BE2C (cell line): ENCODE results near the gene PKIB.
"Not testable (repeated sequence)": the region's sequence is repeated elsewhere in the genome, so short reads cannot be mapped to it uniquely, and the experiment has no call there.

ENCODE experiments used
- DNase-seq: peaks from one replicate; pipeline ENCODE4 v3.0.0-alpha.2; 2020
- H3K27me3 ChIP-seq: fragments of 250-450 bp; sonication (Bioruptor Pico); 2 replicates; pipeline ENCODE4 v1.5.1; 2020; ENCODE audit warnings: mild to moderate bottlenecking
- H3K36me3 ChIP-seq: fragments of 250-450 bp; sonication (Bioruptor Pico); 2 replicates; pipeline ENCODE4 v1.5.1; 2020; ENCODE audit warnings: mild to moderate bottlenecking
- H3K4me1 ChIP-seq: fragments of 250-450 bp; sonication (Bioruptor Pico); 2 replicates; pipeline ENCODE4 v1.5.1; 2020
- H3K4me3 ChIP-seq: 2 replicates; pipeline ENCODE4 v1.5.1; 2011; ENCODE audit warnings: low read depth, low read length
- H3K9me3 ChIP-seq: fragments of 250-450 bp; sonication (Bioruptor Pico); 2 replicates; pipeline ENCODE4 v1.5.1; 2020
- TF ChIP-seq, protein P1 (sequence below): IDR thresholded peaks from 2 replicates; pipeline ENCODE4 v1.5.1; 2012; ENCODE audit warnings: mild to moderate bottlenecking, low read depth, low read length

PKIB gene

DNA sequence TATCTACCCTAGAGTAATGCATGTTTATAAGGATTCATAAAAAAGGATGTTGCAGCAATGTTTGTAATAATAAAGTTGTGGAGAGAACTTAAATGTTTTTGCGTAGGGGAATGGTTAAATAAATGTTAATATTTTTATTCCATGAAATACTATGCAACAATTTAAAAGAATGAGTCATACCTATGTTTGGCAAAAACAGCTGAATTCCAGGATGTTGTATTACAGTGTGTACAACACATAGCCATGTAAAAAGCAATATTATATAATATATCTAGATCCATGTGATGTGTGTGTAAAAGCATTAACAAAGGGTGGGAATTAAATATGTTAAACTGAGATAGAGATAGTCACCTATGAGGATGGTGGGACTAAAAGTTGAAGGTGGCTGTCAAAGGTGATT is 21.1 kb upstream of the PKIB start:
- Histone ChIP-seq H3K9me3 (no peaks in the 10 kb centered on the region), H3K36me3 (no peaks in the 10 kb centered on the region), H3K27me3 (no peaks in the 10 kb centered on the region), H3K4me1 (no peaks in the 10 kb centered on the region), H3K4me3 (no peak overlapping the region)
- DNase-seq = no peak
- TF ChIP-seq, protein P1, sequence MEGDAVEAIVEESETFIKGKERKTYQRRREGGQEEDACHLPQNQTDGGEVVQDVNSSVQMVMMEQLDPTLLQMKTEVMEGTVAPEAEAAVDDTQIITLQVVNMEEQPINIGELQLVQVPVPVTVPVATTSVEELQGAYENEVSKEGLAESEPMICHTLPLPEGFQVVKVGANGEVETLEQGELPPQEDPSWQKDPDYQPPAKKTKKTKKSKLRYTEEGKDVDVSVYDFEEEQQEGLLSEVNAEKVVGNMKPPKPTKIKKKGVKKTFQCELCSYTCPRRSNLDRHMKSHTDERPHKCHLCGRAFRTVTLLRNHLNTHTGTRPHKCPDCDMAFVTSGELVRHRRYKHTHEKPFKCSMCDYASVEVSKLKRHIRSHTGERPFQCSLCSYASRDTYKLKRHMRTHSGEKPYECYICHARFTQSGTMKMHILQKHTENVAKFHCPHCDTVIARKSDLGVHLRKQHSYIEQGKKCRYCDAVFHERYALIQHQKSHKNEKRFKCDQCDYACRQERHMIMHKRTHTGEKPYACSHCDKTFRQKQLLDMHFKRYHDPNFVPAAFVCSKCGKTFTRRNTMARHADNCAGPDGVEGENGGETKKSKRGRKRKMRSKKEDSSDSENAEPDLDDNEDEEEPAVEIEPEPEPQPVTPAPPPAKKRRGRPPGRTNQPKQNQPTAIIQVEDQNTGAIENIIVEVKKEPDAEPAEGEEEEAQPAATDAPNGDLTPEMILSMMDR = no peak

- not testable (repeated sequence) for H3K4me1 ChIP-seq, H3K36me3 ChIP-seq, H3K4me3 ChIP-seq, H3K9me3 ChIP-seq, H3K27me3 ChIP-seq, DNase-seq
Measured at GRCh38 chr6:122598295-122598694, 11.9 kb upstream of the PKIB start.

DNA sequence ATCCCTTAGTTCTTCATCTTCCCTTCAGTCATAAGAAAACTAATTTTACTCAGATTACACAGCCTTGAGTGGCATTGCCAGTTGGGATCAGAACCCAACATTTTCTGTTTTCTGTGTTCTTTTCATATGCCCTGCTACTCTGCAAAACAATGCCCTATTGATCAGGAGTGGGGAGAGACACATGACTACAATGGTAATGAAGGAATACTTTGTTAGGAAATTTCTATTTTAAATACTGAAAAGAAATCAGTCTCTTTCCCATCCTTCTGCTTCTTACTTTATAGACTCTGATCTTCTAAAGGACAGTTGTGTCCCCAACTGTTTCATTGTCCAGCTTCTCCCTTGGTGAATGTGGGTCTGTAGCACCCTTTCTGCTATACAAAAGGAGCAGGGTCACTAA is 5.5 kb upstream of the PKIB start:
- H3K9me3 ChIP-seq = no peaks in the 10 kb centered on the region
- TF ChIP-seq, protein P1 = no peak
- peaks cover 7% of the 10 kb centered on the region for H3K27me3 ChIP-seq
- no peak overlapping the region for H3K4me3 ChIP-seq
- DNase-seq = no peak
- H3K36me3 ChIP-seq = no peaks in the 10 kb centered on the region
- no peaks in the 10 kb centered on the region for H3K4me1 ChIP-seq

DNA sequence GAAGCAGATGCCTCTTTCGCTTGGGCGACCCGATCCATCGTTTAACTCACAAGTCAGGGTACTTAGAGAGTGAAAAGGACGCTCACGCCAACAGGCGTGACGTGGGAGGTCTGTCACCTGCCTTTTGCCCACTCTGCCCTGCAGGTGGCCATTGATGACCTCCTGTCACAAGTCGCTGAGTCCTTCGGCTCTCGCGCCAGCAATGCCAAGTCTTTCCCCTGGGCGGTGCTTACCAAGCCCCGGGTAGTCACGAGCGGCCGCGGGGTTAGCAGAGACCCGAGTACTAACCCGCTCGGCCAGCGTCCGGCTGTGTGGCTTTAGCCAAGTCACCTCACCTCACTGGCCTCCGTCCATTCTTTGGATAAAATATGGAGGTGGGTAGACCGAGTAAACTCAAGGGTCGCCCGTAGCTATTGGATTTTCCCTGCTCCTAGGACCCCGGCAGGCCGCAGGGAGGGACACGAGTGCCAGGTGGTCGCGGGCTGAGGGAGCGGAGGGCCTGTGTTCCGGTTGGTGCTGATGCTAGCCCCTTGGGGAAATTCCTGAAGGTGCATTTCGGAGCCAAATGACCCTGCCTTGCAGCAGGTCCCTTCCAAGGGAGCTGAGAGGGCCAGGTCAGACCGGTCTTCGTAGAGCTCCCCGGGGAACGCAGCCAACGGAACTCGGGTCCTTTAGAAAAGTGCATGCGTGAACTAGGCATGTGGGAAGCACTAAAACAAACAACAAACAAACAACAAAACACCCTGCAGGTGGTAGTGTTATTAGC is 668 bp downstream of the PKIB start:
- peak; percentile 30 for DNase-seq
- no peaks in the 10 kb centered on the region for H3K4me1 ChIP-seq
- TF ChIP-seq, protein P1 = no peak
- no peaks in the 10 kb centered on the region for H3K9me3 ChIP-seq
- peaks cover 30% of the 10 kb centered on the region for H3K27me3 ChIP-seq
- peak overlapping the region; percentile 53 for H3K4me3 ChIP-seq
- H3K36me3 ChIP-seq = no peaks in the 10 kb centered on the region

DNA sequence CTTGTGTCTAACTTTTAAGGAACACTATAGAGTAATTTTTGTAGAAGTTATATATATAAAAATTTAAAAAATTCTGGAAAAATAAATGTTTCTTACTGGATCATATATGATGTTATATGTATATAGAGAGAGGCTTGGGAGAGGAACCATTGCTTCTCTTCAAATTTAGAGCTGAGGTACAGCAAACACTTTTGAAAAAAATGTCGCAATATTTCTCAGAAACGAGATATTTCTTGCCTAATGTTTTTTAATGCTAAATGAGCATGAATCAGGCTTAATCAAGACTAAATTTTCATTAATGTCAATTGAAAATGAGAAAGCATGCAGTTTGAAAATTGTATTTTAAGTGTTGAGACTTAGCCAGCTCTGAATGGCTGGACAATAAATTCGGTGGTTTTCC is 2.6 kb downstream of the PKIB start:
- H3K4me3 ChIP-seq = no peak overlapping the region
- TF ChIP-seq, protein P1 = no peak
- H3K4me1 ChIP-seq = no peaks in the 10 kb centered on the region
- H3K27me3 ChIP-seq = peaks cover 30% of the 10 kb centered on the region
- DNase-seq = no peak
- no peaks in the 10 kb centered on the region for H3K9me3 ChIP-seq
- no peaks in the 10 kb centered on the region for H3K36me3 ChIP-seq

DNA sequence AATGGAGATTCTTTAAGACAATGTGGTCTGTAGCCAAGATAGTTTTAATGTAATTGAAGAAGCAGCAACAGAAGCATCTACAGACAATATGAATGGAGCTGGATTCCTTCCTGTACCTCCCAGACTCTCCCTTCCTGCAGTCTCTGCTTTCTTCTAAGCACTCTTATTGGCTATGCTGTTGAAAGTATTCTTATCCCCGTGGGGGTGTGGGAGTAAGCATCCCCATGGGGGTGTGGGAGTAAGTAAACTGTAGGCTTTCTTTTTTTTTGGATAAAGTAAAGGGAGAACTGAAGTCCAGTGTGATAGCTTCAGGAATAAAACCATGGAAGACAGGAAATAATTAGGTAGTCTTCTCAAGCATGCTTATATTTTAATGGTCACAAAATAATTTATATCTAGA is 4.1 kb downstream of the PKIB start:
- no peaks in the 10 kb centered on the region for H3K9me3 ChIP-seq
- H3K27me3 ChIP-seq = peaks cover 27% of the 10 kb centered on the region
- H3K36me3 ChIP-seq = no peaks in the 10 kb centered on the region
- no peaks in the 10 kb centered on the region for H3K4me1 ChIP-seq
- no peak overlapping the region for H3K4me3 ChIP-seq
- TF ChIP-seq, protein P1 = no peak
- DNase-seq = no peak
